GM23248 (cell line): Measurements from ENCODE around the gene SLC10A7.

ENCODE experiments used
- EZH2 ChIP-seq: fragments of 200-600 bp; sonication (generic); IDR thresholded peaks from 2 replicates; pipeline ENCODE4 v1.6.1; 2018; ENCODE audit warnings: antibody characterized with exemption, mild to moderate bottlenecking; ENCODE audit not compliant: insufficient read depth, poor library complexity, severe bottlenecking
- EZH2phosphoT487 ChIP-seq: fragments of 200-600 bp; sonication (generic); IDR thresholded peaks from 2 replicates; pipeline ENCODE4 v1.6.1; 2018; ENCODE audit warnings: antibody characterized with exemption, moderate library complexity, mild to moderate bottlenecking, low read depth; ENCODE audit not compliant: insufficient read depth

DNA sequence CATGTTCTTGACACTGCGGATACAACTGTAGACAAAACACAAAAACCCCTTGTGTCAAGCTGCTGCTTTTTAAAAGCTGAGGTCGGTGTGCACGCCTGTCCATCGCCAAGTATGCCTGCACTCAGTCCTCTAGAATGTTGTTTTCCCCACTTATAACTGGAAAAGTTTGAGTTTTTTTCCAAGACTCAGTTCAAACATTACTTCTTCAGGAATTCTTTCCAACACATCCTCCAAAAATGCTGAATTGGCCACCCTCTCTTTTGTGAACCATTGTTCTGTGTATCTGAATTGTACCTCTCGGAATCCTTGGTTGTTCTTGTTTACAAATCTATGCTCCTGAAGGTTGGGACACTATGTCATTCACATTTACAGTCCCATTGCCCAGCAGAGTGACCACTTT, 212.8 kb downstream of the SLC10A7 start:
- TF ChIP-seq EZH2 (no peak), EZH2phosphoT487 (no peak)
